Bronchus fibroblast of lung (primary cell): ENCODE measurements around the gene EPB41L3. TPM values are rescaled to one million over a fixed set of nuclear protein-coding genes. Genes with fewer than 3 reads are reported as not detected.

Experiments
- total RNA-seq: library from RNA; depleted of rRNA; stranded (reverse); fragments of >200 nt; gene quantifications from 2 replicates; pipeline ENCODE4 v1.2.3, GENCODE V29; 2015

The EPB41L3 gene
- total RNA-seq, result 34.5 and 36.8 TPM in 2 replicates

DNA sequence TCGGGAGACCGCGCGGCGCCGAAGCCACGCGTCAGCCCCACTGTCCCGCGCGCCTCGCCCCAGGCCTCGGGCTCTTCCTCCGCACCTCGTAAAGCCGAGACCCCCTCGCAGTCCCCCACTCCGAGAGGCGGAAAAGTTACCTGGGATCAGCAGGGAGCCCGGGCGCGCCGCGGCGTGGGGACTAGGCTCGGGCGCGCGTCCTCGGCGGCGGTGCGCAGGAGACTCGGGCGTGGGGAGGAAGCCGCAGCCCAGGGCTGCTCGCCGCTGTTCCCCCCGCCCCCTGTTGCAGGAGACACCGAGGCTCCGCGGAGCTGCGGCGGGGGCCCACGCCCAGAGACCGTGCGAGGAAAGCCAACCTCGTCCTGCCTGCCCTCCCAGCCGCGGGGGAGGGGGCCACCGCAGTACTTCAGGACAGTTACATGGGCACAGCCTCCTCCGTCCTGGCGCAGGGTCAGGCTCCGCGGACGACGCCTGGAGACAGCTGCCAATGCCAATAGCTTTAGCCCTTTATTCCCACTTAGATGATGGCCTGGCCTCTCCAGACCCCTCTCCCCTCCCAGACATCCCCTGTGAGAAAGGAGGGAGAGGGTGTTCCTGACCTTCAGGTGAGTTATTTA, at the start of gene EPB41L3:
Gene EPB41L3, minus strand, starts transcription at position 225 of the 617 bp plus-strand sequence. CDS start 54,814 bp downstream, outside the sequence.

Other genes starting within 250 kb of the EPB41L3 start
- gene ZBTB14, start 248.3 kb downstream of the EPB41L3 start, total RNA-seq, result 6.9 and 7.7 TPM in 2 replicates